IMR-90 (cell line): Measurements from ENCODE around the gene UBASH3A. TPM values are rescaled to one million over a fixed set of nuclear protein-coding genes. Genes with fewer than 3 reads are reported as not detected.
A peak's percentile ranks its signal among the peaks of the same experiment; 100 is the strongest.

Experiments
- ATAC-seq: fragments of 200-7000 bp; cut with Tn5 transposase; 2 replicates; pipeline ENCODE4 v1.9.1; 2020; ENCODE audit warnings: low read depth, mild to moderate bottlenecking, moderate library complexity
- BruUV-seq: library from RNA; stranded (reverse); fragments of 400-500 nt; replicated peaks from 2 replicates; lab custom pipeline; 2021; lab: Mats Ljungman, UMichigan
- CTCF ChIA-PET: fragments of 300-600 bp; formaldehyde crosslinking; extraction: SDS; loops from one replicate; lab custom pipeline; 2021; ENCODE audit warnings: antibody characterized with exemption; lab: Yijun Ruan, JAX
- POLR2A ChIA-PET: fragments of 300-600 bp; sonication (Branson Sonifier 250); formaldehyde crosslinking; loops from one replicate; lab custom pipeline; 2022; ENCODE audit warnings: antibody characterized with exemption; ENCODE audit not compliant: unreplicated experiment; lab: Charles Lee
- DNase-seq: peaks from one replicate; pipeline ENCODE4 v3.0.0; 2013
- H2AFZ ChIP-seq: replicated peaks from 2 replicates; pipeline ENCODE3; 2013; ENCODE audit warnings: low read length, mild to moderate bottlenecking; ENCODE audit not compliant: poor library complexity
- H2AK5ac ChIP-seq: 2 replicates; pipeline ENCODE4 v1.6.1; 2013; ENCODE audit warnings: low read depth, low read length, inconsistent platforms
- H2AK9ac ChIP-seq: replicated peaks from 2 replicates; pipeline ENCODE3; 2013; ENCODE audit warnings: mild to moderate bottlenecking, low read depth, low read length, moderate library complexity; ENCODE audit not compliant: poor library complexity
- H2BK120ac ChIP-seq: 2 replicates; pipeline ENCODE4 v1.6.1; 2013; ENCODE audit warnings: low read depth, low read length, inconsistent platforms
- H2BK15ac ChIP-seq: 3 replicates; pipeline ENCODE4 v1.6.1; 2013; ENCODE audit warnings: low read depth, low read length, inconsistent platforms
- H2BK20ac ChIP-seq: 2 replicates; pipeline ENCODE4 v1.6.1; 2013; ENCODE audit warnings: low read depth, mild to moderate bottlenecking, inconsistent platforms, low read length, moderate library complexity
- H2BK5ac ChIP-seq: 2 replicates; pipeline ENCODE4 v1.6.1; 2013; ENCODE audit warnings: mild to moderate bottlenecking, low read depth, low read length, inconsistent platforms; ENCODE audit not compliant: poor library complexity, severe bottlenecking
- H3K14ac ChIP-seq: replicated peaks from 2 replicates; pipeline ENCODE4 v1.6.1; 2013; ENCODE audit warnings: low read depth, low read length, inconsistent platforms
- H3K18ac ChIP-seq: 2 replicates; pipeline ENCODE4 v1.6.1; 2013; ENCODE audit warnings: low read depth, low read length, control low read depth
- H3K23ac ChIP-seq: 2 replicates; pipeline ENCODE4 v1.6.1; 2013; ENCODE audit warnings: low read depth, low read length, inconsistent platforms
- H3K27ac ChIP-seq: 2 replicates; pipeline ENCODE4 v1.5.1; 2013; ENCODE audit warnings: mild to moderate bottlenecking, control low read depth, low read length; ENCODE audit not compliant: insufficient read depth
- H3K27me3 ChIP-seq: 2 replicates; pipeline ENCODE4 v1.6.1; 2013; ENCODE audit warnings: low read length; ENCODE audit not compliant: control insufficient read depth, insufficient read depth
- H3K36me3 ChIP-seq: 2 replicates; pipeline ENCODE4 v1.6.1; 2013; ENCODE audit warnings: low read length, mixed read lengths; ENCODE audit not compliant: control insufficient read depth, insufficient read depth
- H3K4ac ChIP-seq: 2 replicates; pipeline ENCODE4 v1.6.1; 2013; ENCODE audit warnings: low read depth, low read length, inconsistent platforms
- H3K4me1 ChIP-seq: 2 replicates; pipeline ENCODE4 v1.6.1; 2013; ENCODE audit warnings: low read length, mixed read lengths; ENCODE audit not compliant: control insufficient read depth, insufficient read depth
- H3K4me2 ChIP-seq: 2 replicates; pipeline ENCODE4 v1.6.1; 2013; ENCODE audit warnings: low read depth, mild to moderate bottlenecking, control low read depth, low read length, moderate library complexity
- H3K4me3 ChIP-seq: 2 replicates; pipeline ENCODE4 v1.5.1; 2013; ENCODE audit warnings: low read depth, mild to moderate bottlenecking, control low read depth, low read length, moderate library complexity; ENCODE audit not compliant: insufficient read depth
- H3K56ac ChIP-seq: 2 replicates; pipeline ENCODE4 v1.6.1; 2013; ENCODE audit warnings: low read length, inconsistent platforms; ENCODE audit not compliant: insufficient read depth; ENCODE audit errors: extremely low read depth
- H3K79me1 ChIP-seq, 2 experiments: 2 replicates each; pipeline ENCODE4 v1.6.1; 2013; ENCODE audit warnings: low read length in 2 of 2, inconsistent platforms in 1 of 2, low read depth in 1 of 2
- H3K9ac ChIP-seq: 2 replicates; pipeline ENCODE4 v1.6.1; 2013; ENCODE audit warnings: low read depth, low read length, control low read depth
- H3K9me1 ChIP-seq: 2 replicates; pipeline ENCODE4 v1.6.1; 2013; ENCODE audit warnings: low read length, inconsistent platforms; ENCODE audit not compliant: insufficient read depth
- H3K9me3 ChIP-seq: 2 replicates; pipeline ENCODE4 v1.6.1; 2013; ENCODE audit warnings: low read length; ENCODE audit not compliant: control insufficient read depth, insufficient read depth
- H4K20me1 ChIP-seq: 2 replicates; pipeline ENCODE4 v1.6.1; 2013; ENCODE audit warnings: low read length, inconsistent platforms; ENCODE audit not compliant: insufficient read depth
- H4K5ac ChIP-seq: 2 replicates; pipeline ENCODE4 v1.6.1; 2013; ENCODE audit warnings: mild to moderate bottlenecking, low read depth, low read length, control low read depth
- H4K8ac ChIP-seq, 2 experiments: 2 replicates each; pipeline ENCODE4 v1.6.1; 2013; ENCODE audit warnings: low read depth in 2 of 2, low read length in 2 of 2, control low read depth in 1 of 2, inconsistent platforms in 1 of 2
- H4K91ac ChIP-seq: 2 replicates; pipeline ENCODE4 v1.6.1; 2013; ENCODE audit warnings: low read depth, low read length, inconsistent platforms; ENCODE audit not compliant: insufficient read depth
- CEBPB ChIP-seq: IDR thresholded peaks from 2 replicates; pipeline ENCODE4 v1.6.1; 2012; ENCODE audit warnings: low read depth, low read length, improper control_type of control experiment
- CHD1 ChIP-seq: IDR thresholded peaks from 2 replicates; pipeline ENCODE4 v1.6.1; 2012; ENCODE audit warnings: low read depth, low read length, improper control_type of control experiment
- MAFK ChIP-seq: IDR thresholded peaks from 2 replicates; pipeline ENCODE4 v1.6.1; 2012; ENCODE audit warnings: low read depth, low read length, improper control_type of control experiment
- MAZ ChIP-seq: IDR thresholded peaks from 2 replicates; pipeline ENCODE4 v1.6.1; 2012; ENCODE audit warnings: low read depth, mild to moderate bottlenecking, low read length, improper control_type of control experiment, moderate library complexity, borderline replicate concordance
- RFX5 ChIP-seq: IDR thresholded peaks from 2 replicates; pipeline ENCODE4 v1.8.0; 2012; ENCODE audit warnings: low read depth, mild to moderate bottlenecking, low read length, moderate library complexity
- SMC3 ChIP-seq: fragments of 150-350 bp; IDR thresholded peaks from 2 replicates; pipeline ENCODE4 v1.6.1; 2016; ENCODE audit warnings: low read depth, mild to moderate bottlenecking, antibody characterized with exemption, low read length, moderate library complexity
- USF2 ChIP-seq: fragments of 150-350 bp; IDR thresholded peaks from 2 replicates; pipeline ENCODE4 v1.6.1; 2017; ENCODE audit warnings: mild to moderate bottlenecking, antibody characterized with exemption, low read length, low read depth
- WGBS, 2 experiments: methylation state at CpG; one replicate each; pipeline versions ENCODE4 v1.1.5 to v1.1.7; 2013; ENCODE audit warnings: missing lambda C conversion rate in 2 of 2; ENCODE audit not compliant: insufficient read length in 1 of 2; ENCODE audit errors: extremely low coverage in 2 of 2; 5-methylcytosine and 5-hydroxymethylcytosine counted together
- dilution Hi-C: fragments of 300-500 bp; cut with HindIII; formaldehyde crosslinking; loops from one replicate; pipeline ENCODE4 v1.14.3; 2018; ENCODE audit warnings: low sequenced_read_pairs; ENCODE audit not compliant: unreplicated experiment
- in situ Hi-C: fragments of 300-500 bp; cut with MboI; formaldehyde crosslinking; loops from 3 replicates; pipeline ENCODE4 v1.14.3; 2019; ENCODE audit warnings: low sequenced_read_pairs, inconsistent platforms, mixed read lengths
- intact Hi-C: fragments of 100-400 bp; cut with micrococcal nuclease; formaldehyde crosslinking; loops from 2 replicates; pipeline ENCODE4 v1.10.0; 2022
- polyA plus RNA-seq, 3 experiments: library from polyadenylated mRNA; depleted of rRNA; stranded (reverse); fragments of >200 nt; gene quantifications; 2 replicates each; pipeline ENCODE4 v1.2.3, GENCODE V29; 2012; ENCODE audit warnings: low replicate concordance in 1 of 3
- total RNA-seq: library from RNA; depleted of rRNA; stranded (reverse); fragments of >200 nt; gene quantifications from 2 replicates; pipeline ENCODE4 v1.2.3, GENCODE V29; 2012
- TF ChIP-seq, protein P1 (sequence below): fragments of 150-350 bp; IDR thresholded peaks from 2 replicates; pipeline ENCODE4 v1.6.1; 2016; ENCODE audit warnings: low read depth, mild to moderate bottlenecking, low read length, moderate library complexity, borderline replicate concordance

The UBASH3A gene
- total and polyA plus RNA-seq, 2 of the 4 experiments (the other 2 are of a cell fraction), result not detected

DNA sequence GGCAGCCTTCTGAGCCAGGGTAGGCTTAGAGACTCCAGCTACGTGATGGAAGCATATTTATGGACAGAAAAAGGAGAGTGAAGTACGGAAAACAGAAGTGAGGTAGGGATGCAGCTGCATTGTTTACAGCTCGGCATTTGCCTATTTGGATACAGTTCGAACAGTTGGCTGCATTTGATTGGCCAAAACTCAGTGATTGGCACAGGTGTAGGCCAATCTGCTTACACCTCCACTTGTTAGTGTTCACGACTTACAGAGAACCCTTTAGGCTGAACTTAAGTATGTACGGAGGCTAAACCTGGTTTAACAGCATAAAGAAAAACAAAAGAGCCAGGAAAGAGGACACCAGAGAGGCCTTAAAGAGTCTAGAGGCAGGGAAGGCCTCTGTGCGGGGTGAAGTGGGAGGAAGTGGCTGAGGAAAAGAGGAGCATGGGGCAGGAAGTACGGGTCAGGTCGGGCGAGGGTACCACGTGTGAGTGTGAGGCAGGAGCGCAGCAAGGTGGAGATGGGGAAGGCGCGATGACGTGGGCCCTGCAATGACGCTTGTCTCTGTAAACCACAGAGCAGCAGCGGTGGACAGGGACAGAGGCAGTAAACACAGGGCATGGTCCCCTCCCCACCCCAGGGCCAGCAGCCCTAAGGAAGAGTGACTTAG lies 60.3 kb downstream of the UBASH3A start:
- H3K9me3 ChIP-seq, result no peaks in the 10 kb centered on the region
- H3K9ac ChIP-seq, result no peak overlapping the region
- no peak overlapping the region for H2BK120ac ChIP-seq
- no peak overlapping the region for H2AK9ac ChIP-seq
- CTCF ChIA-PET, result interaction anchor here (0.7 kb wide), 1 partner anchor 163 kb away, joined by 3 read pairs; no protein-coding TSS in a partner anchor
- no peak overlapping the region for H2AK5ac ChIP-seq
- H4K91ac ChIP-seq, result no peak overlapping the region
- H2BK15ac ChIP-seq, result no peak overlapping the region
- no peaks in the 10 kb centered on the region for H3K36me3 ChIP-seq
- no peak overlapping the region for H2BK5ac ChIP-seq
- H3K23ac ChIP-seq, result no peak overlapping the region
- H3K4me1 ChIP-seq, result no peaks in the 10 kb centered on the region
- no TSS peak for BruUV-seq
- peaks cover 9% of the 10 kb centered on the region for H3K27me3 ChIP-seq
- no peak overlapping the region for H4K8ac ChIP-seq
- no peak overlapping the region for H3K27ac ChIP-seq
- H4K20me1 ChIP-seq, result no peaks in the 10 kb centered on the region
- POLR2A ChIA-PET, result no interaction called here
- H3K14ac ChIP-seq, result no peak overlapping the region
- no peak overlapping the region for H3K56ac ChIP-seq
- H2AFZ ChIP-seq, result no peak overlapping the region
- no peak overlapping the region for H3K4me2 ChIP-seq
- no peaks in the 10 kb centered on the region for H3K9me1 ChIP-seq
- no peak overlapping the region for H4K5ac ChIP-seq
- DNase-seq (peak; percentile 68), ATAC-seq (no peak)
- intact Hi-C loops, result no loop called here
- TF ChIP-seq CHD1, result no peak
- TF ChIP-seq USF2, result no peak
- no peak for TF ChIP-seq SMC3
- no peak for TF ChIP-seq MAZ
- TF ChIP-seq MAFK, result no peak
- TF ChIP-seq, protein P1, sequence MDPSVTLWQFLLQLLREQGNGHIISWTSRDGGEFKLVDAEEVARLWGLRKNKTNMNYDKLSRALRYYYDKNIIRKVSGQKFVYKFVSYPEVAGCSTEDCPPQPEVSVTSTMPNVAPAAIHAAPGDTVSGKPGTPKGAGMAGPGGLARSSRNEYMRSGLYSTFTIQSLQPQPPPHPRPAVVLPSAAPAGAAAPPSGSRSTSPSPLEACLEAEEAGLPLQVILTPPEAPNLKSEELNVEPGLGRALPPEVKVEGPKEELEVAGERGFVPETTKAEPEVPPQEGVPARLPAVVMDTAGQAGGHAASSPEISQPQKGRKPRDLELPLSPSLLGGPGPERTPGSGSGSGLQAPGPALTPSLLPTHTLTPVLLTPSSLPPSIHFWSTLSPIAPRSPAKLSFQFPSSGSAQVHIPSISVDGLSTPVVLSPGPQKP, result no peak
- no peak for TF ChIP-seq CEBPB
- no peak for TF ChIP-seq RFX5
- no peak overlapping the region for H3K18ac ChIP-seq
- H3K79me1 ChIP-seq, result no peaks in the 10 kb centered on the region
- WGBS, 2 experiments, result 41% methylated on average over 3 of the region's 17 CpGs; no CpG with 5 or more reads in 1 of the 2 experiments
- dilution Hi-C loops, result no loop called here
- in situ Hi-C loops, result no loop called here
- no peak overlapping the region for H2BK20ac ChIP-seq
- no peak overlapping the region for H3K4ac ChIP-seq
- H3K4me3 ChIP-seq, result no peak overlapping the region
